Activated CD4-positive, CD25-positive, alpha-beta regulatory T cell treated with anti-CD3 and anti-CD28 coated beads, Interleukin-2, amount 50 U/mL, for 24 hours (primary cell): Measurements from ENCODE around the gene MYADML2.
"Not testable (repeated sequence)": the region's sequence is repeated elsewhere in the genome, so short reads cannot be mapped to it uniquely, and the experiment has no call there.

Source experiments
- ATAC-seq, 2 donors: fragments of 150-1000 bp; cut with Tn5 transposase; one replicate each; pipeline ENCODE4 v1.10.0; 2021; ENCODE audit warnings: mild to moderate bottlenecking in 1 of 2, moderate library complexity in 1 of 2

Gene MYADML2

DNA sequence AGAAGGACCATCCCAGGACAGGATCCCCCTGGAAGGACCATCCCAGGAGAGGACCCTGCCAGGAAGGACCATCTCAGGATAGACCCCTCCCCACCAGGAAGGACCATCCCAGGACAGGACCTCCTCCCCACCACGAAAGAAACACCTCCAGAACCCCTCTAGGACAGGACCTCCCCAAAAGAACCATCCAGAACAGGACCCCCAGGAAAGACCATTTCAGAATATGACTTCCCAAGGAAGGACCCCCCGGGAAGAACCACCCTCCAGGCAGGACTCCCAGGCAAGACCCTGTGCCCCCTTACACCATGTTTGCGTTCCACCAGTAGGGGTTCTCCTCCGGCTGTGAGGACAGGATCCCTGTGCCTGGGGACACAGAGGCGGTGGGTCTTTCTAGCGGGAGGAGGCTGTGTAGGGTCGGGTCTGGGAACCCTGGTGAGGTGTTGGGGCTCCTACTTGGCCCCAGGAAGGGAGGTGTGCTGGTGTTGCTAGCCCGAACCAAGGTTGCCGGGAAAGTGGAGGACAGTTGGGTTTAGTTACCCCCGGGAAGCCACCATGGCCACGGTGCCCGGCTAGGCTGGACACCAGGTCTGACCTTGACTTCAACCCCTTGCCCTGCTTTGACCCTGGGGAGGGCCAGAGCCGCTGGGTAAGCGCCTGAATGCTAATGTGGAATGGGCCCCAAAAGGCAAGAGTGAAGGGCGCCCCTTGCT lies 11.8 kb upstream of the MYADML2 start:
- no peak for ATAC-seq

DNA sequence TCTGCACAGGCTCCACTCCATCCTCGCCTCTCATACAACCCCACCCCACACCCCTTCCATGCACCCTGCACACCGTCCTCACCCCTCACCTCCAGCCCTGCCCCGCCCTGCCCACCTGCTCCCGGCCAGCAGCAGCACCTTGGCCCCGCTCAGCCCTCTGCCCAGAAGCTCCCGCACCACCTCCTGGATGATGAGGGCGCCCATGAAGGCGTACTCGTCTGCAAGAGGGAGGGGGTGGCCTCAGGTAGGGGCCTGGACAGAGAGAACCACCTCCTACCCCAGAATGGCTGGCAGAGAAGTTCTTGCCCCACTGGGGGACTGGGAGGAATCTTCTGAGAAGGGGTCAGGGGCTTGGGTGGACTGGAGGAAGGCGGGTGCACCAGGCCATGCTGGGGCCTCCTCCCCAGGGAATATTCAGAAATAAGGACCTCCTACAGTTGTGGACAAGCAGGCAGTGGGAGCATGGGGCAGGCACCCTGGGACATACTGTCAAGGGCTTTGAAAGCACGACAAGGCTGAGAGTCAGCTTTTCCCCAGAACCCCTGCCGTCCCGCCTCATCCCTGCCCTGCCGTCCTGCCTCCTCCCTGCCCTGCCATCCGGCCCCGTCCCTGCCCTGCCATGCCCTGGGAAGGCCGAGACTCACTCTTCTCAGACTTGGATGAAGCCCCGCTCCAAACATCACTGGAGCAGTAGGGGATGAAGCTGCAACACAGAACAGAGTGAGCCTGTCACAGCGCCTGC lies 10.8 kb upstream of the MYADML2 start:
- no peak for ATAC-seq

DNA sequence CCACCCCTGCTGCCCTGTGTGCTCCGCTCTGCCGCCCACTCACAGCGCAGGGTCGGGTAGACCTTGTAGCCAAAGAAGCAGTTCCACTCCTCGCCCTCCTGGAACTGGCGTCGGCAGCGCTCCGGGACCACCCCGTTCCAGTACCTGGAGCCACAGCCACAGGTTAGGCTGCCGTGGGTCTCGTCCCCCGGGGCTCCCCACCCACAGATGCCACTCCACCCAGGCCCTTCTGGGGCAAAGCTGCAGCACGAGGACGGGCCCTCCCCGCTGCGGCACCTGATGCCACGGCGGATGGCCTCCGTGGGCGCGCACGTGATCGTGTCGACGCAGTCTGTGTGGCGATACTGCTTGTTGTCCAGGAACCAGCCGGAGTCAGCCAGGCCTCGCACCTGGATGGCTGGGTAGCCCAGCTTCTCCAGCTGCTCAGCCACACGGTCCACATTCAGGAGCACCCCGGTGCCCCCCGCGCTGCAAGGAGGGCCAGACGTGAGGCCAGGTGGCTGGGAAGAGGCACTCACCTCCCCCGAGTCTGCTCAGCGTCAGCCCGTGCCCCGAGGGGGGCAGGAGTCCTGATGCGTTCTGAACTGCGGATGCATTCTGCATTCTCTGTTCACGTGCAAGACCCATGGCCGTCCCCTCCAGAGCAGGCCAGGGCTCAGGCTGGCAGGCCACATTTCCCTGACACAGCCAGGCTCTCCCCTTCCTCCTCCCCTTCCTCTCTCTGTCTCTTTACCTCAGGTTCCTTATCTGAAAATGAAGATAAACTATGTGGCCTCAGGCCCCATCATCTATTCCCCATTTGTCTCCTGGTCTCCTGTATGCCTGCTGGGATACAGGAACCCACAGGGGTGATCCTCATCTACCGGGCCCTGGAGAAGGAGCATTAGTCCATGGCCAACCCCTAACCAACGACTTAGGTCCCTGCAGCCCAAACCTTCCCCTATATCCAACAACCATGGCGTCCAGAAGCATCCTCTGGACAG lies 9.9 kb upstream of the MYADML2 start:
- no peak for ATAC-seq

DNA sequence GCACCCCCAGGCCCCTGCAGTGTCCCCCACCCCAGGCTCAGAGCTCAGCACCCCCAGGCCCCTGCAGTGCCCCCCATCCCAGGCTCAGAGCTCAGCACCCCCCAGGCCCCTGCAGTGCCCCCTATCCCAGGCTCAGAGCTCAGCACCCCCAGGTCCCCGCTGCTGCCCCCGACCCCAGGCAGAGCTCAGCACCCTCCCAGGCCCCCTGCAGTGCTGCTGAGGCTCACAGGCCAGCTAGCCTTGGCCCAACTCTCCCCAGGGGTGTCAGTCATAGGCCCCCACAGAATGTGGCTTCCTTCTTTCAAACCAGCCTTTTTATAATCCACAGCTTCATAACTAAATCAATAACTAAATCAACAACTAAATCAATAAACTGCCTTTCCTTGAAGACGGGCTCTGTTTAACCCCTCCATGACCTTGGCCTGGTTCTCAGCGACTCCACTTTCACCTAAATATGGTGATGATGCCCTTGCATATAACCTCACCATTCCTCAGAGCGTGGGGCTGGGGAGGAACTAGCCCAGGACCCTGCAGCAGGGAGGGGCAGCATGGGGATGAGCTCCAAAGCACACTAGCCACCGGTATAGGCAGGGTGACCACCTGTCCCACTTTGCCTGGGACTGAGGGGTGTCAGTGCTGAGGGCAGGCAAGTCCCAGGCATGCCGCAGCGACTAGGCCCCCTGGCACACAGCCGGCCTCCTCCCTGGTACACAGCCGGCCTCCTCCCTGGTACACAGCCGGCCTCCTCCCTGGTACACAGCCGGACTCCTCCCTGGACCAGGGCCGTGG lies 8.9 kb upstream of the MYADML2 start:
- no peak for ATAC-seq

DNA sequence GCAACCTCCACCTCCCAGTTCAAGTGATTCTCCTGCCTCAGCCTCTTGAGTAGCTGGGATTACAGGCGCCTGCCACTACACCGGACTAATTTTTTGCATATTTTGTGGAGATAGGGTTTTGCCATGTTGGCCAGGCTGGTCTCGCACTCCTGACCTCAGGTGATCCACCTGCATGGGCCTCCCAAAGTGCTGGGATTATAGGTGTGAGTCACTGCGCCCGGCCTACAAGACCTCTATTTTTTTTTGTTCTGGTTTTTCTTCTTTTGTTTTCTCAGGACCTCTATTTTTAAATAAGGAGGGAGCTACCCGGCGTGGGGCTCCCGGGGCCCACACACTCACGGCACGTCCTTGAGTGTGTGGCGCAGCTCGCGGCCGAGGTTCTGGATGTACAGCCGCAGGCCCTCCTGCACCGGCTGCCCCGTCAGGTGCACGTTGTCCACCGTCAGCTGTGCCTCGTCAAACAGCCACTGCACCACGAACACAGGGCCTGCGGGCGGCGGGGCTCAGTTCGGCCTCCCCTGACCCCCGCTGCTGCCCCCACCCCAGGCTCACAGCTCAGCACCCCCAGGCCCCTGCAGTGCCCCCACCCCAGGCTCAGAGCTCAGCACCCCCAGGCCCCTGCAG lies 8.1 kb upstream of the MYADML2 start:
- no peak for ATAC-seq

DNA sequence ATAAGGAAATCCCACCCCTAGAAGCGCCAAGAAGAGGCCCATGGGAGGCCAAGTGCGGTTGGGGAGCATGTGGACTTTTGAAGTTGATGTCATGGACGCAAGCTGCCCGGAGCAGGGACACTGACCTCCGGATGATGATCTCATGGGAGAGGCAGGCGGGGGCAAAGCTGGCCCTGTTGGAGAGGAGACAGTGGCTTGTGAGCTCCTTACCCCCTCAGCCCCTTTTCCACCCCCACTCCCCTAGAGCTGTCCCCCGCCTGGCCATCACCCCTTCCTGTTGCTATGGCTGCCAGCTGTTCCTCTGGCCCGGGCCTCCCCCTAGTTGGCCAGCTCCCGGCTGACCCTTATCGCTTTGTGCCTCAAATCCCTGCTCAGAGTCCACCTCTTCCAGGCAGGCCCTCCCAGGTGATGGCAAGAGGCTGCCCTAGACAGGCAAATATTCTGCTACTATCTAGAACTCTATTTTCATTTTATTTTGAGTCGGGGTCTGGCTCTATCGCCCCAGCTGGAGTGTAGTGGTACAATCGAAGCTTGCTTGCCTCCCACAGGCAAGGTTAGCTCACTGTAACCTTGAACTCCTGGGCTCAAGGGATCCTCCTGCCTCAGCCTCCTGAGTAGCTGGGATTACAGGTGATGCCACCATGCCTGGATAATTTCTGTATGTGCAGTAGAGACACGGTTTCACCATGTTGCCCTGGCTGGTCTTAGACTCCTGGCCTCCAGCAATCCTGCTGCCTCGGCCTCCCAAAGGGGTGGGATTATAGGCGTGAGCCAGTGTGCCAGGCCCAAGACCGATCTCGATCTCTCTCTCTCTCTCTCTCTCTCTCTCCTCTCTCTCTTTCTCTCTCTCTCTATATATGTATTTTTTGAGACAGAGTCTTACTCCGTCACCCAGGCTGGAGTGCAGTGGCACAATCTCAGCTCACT lies 7.4 kb upstream of the MYADML2 start:
- no peak for ATAC-seq

DNA sequence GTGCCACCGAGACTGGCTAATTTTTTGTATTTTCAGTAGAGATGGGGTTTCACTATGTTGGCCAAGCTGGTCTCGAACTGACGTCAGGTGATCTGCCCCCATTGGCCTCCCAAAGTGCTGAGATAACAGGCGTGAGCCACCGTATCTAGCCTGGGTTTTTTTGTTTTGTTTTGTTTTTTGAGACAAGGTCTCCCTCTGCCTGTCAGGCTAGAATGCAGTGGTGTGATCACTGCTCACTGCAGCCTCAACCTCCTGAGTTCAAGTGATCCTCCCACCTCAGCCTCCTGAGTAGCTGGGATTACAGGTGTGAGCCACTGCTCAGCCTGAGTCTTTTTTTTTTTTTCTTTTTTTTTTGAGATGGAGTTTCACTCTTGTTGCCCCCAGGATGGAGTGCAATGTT lies 6.4 kb upstream of the MYADML2 start:
- ATAC-seq: not testable (repeated sequence)

DNA sequence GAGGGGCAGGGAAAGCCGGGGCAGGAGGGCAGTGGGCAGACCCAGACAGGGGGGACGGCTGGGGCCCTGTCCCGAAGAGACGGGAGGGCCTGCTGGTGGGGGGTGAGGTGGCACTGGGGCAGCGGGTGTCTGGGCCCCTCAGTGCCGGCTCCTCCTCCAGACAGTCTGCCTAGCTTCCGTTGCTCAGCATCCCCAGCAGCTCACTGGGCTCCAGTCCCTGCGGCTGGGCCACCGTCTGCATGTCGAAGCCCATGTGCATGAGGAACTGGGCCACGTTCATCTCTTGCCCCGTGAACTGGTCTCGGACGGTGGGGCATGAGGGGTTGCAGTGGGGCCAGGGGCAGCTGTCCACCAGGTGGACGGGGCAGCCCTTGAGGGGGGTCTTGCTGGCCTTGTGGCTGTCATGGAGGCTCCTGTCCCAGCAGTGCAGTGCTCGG lies 5.8 kb upstream of the MYADML2 start:
- ATAC-seq: no peak

DNA sequence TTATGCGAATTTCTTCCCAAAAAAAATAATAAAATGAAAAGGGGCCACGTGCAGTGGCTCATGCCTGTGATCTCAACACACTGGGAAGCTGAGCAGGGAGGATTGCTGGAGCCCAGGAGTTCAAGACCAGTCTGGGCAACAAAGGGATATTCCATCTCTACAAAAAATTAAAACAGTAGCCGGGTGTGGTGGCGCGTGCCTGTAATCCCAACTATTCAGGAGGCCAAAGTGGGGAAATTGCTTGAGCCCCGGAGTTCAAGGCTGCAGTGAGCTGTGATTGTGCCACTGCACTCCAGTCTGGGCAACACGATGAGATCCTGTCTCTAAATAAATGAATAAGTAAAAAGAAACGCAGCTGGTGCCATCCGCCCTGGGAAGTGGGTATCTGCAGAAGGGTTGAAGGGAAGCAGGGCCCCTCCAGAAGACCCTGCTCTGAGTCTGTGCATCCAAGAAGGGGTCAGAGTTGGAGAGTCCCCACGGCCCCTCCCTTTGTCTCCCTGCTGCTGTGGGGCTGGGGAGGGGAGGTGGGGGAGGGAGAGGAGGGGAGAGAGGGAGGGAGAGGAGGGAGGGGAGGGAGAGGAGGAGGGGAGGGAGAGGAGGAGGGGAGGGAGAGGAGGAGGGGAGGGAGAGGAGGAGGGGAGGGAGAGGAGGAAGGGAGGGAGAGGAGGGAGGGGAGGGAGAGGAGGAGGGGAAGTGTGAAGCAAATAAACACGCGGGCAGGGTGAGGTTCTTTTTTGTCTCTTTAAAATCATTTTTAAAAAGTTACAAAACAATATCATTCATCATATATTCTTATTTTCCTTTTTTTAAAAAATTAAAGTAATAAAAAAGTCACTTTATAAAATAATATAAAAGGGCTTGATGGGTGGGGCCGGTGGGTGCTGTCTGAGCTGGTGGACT lies 5.0 kb upstream of the MYADML2 start:
- no peak for ATAC-seq

DNA sequence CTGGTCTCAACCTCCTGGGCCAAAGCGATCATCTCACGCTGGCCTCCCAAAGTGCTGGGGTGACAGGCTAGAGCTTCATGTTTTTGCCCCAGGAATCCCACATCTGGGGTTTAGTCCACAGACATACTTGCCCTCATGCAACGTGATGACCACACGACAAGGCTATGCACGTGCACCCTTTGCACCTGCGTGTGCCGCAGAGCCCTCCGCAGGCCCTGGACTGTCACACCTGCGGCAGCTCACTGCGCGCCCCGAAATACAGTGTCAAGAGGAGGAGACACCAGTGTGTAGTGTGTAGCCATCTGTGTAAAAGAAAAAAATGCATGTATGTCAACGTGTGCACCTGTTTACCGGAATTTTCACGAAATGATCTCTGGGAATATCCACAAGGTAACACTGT lies 3.5 kb upstream of the MYADML2 start:
- no peak for ATAC-seq

DNA sequence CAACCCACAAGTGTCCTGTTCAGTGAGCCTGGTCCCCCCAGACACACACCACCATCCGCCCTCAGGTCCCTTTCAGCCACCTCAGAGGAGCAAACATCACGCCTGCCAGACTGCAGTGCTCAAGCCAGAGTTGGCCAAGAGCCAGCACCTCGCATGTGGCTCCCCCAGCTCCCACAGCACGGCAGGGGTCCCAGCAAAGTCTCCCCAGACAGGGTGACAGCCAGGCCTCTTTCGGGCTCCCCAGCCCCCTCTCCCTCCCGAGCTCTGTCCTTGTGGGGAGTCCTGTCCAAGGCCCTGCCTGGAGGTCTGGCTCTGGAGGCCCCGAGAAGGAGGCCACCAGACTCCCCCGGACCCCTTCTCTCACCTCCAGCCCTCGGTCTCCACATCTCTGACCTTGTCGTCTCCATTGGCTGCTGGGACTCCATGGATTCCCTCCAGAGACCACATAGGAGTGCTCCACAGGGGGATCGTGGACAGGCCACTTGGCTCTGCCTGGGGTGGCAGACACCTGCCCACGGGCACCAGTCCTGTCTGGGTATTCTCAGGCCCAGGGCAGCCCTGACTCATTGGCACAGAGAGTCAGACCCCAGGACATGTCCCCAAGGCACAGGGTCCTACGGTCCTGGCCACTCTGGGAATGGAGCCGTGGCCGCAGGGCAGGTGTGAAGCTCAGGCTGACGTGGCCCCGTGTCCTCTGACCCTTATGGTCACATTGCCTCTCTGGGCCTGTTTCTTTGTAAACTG lies 1.8 kb upstream of the MYADML2 start:
- no peak for ATAC-seq

DNA sequence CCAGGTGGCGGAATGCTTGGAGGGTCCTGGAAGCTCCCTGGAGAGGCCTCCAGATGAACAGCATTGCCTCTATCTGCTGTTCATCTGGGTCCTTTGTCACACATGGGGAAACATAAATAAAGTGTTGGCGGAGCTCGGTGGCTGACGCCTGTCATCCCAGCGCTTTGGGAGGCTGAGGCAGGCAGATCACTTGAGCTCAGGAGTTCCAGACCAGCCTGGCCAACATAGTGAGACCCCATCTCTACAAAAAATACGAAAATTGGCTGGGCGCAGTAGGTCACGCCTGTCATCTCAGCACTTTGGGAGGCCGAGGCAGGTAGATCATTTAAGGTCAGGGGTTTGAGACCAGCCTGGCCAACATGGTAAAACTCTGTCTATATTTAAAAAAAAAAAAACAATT lies 2.2 kb downstream of the MYADML2 start:
- ATAC-seq: no peak

DNA sequence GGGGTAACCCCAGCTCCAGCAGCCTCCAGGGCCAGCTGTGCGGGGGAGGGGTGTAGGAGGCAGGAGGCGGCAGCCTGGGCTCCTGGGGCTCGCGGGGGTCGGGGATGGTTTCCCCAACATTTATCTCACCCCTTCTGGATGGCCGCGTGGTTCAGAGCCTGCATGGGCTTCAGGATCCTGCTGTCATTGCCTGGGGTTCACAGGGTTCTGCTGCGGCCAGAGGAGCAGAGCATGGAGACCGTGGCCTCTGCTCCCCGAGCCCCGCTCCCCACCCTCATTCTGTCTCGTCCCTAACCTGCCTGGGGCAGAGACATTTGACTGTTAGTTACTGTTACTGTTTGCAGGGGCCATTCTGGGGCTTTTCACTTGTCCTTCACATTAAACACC lies 4.9 kb downstream of the MYADML2 start:
- no peak for ATAC-seq

DNA sequence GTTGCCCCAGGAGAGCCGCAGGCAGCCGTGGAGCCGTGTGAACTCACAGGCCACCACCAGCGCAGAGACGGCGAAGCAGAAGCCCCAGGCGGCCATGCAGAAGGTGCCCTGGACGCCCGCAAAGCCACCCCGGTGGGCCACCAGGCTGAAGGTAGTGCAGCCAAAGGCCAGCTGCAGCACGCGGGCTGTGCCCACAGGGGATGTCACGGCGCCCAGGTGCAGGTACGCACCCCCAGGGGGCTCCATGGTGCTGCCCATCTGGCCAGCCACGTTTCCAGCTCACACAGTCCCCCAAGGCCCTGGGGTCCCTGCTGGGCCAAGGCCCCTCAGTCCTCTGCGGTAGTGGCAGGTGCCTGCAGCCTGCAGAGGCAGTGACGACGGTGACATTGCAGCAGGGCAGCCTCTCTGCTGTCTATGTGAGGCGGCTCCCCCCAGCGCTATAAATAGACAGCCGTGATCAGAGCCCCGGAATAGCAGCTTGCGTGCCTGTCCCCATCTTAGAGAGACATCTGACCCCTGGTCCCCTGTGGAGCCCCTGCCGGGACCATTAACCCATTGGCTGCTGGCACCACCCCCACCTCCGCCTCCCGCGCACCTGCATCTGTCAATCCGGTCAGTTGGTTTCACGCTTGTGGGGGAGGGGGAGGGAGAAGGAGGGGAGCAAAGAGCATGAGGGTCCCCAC lies 5.4 kb downstream of the MYADML2 start:
- ATAC-seq: no peak

DNA sequence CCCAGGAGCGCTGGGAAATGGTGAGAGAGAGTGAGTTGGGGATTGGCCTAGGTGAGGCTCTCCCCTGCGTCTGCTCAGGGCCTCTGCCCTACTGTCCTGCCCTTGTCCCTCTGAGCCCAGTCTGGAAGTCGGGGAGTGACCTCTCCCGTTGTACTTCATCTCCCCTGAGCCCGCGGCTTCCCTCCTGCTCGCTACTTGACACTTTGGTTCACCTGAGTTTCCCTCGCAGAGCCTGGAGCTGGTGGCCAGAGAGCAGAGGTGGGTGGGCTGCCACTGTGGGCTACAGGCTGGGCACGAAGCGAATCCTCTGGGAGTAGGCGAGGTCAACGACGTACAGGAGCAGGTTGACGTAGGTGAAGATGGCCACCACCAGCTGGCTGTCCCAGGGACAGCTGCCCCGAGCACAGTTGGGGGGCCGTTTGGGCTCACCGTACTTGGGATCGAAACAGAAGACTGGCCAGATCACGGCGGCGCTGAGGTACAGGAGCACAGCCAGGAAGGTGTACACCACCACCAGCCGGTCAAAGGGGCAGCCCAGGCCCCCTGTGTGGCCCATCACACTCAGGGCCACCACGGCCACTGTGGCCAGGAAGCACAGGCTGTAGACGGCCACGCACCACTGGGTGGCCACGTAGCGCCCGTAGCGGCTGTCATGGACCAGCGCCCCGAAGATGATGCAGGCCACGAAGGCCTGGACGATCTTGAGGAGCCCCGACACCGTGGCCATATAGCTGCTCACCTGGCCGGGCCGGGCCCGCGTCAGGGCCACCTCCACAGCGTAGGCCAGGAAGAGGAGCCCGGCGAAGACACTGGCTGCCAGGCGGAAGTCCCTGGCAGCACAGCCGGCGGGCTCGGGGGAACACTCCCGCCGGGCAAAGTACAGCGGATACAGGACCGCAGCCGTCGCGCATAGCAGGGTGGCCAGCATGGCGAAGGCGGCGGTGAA lies 6.2 kb downstream of the MYADML2 start:
- no peak for ATAC-seq

DNA sequence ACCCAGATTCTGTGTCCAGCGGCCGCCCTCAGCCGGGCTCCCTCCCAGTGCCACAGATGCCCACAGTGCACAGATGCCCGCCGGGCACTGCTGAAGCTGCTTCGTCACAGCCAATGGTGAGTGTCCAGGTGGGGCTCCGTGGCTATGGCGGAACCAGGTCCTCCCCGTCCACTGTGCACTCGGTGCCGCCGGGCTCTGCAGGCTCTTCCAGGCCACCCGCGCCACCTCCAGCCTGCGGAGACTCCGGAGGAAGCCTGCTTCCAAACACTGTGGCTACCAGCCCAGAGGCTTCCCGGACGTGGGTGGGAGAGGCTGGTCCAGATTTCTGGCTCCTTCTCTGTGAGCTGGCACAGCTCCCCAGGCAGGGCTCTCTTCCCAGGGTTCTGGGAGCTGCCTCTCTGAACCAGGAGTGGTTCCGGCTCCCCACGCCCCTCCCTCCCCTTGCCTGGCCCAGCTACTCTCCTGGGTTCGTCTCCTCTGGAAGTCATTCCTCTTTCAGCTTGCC lies 7.1 kb downstream of the MYADML2 start:
- ATAC-seq: no peak

DNA sequence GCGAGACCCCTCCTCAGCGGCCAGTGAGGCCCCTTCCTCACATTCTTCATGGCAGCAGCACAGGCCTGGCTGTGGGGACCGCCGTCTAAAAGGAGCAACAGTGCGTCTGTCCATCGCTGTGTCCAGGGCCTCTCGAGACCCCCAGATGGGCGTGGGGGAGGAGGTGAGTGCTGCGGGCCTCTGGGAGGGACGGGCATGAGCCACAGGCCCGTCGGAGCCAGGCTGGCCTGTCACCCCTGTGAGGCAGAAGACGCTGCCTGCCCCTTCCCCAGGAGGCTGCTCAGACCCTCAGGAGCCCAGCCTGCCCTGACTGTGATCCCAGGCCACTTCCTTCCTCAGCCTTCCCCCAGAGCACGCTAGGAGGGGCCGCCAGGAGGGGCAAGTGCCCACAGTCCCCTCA lies 7.8 kb downstream of the MYADML2 start:
- ATAC-seq: no peak
